HL-60/S4 treated with retinoic acid at 250 ng/mL for 4 days and 3 days (cell line): ENCODE results near the gene PLEKHG3.

Experiments
- in situ Hi-C: fragments of 300-500 bp; cut with MboI; formaldehyde crosslinking; loops from 2 replicates; pipeline ENCODE4 v1.7.0; 2022; ENCODE audit warnings: low sequenced_read_pairs

PLEKHG3 gene

DNA sequence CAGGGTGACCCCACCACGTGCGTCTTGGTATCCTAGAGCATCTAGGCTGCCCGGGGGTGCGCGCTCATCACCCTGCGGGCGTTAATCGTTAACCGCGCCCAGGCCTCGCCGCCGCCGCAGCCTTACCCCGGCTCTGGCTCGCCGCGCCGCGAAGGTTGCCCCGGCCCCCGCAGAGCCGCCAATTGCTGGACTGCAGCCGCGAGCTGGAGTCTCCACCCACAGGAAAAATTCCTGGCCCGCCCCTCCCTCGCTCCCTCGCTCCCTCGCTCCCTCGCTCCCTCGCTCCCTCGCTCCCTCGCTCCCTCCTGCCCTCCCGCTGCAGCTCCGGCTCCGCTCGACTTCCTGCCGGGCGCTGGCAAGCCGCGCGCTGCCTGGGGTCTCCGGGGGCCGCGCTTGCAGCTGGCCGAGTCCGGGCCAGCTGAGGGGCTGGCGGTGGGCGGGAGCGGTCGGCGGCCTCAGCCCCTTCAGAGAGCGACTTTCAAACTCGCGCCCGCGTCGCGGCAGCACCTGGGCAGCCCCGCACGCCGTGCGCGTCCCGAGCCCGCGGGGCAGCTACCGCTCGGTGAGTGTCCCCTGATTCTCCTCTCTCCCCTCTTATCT, at the start of gene PLEKHG3:
Gene PLEKHG3 (plus strand): TSS at position 282 of the 600 bp plus-strand sequence. CDS start 23,208 bp downstream, outside the sequence.
- in situ Hi-C loops = no loop called here

DNA sequence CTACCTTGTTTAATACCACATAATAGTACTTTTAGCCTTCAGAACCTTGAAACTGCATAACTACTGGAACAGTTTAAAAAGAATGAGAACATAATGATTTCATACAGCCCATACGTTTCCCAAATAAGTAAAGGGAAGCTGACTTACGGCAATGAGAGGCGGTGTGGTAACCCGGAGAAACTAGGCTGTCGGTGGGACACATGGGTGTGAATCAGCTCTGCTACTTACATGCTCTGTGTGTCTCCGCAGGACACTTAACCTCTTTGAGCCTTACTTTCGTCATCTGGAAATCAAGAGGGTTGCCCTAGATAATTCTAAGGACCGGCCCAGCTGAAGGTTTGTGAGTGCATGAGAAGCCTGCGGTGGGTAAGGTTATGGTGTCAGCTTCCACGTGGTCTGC, 49.3 kb upstream of the PLEKHG3 start:
- in situ Hi-C loops = loop anchor here (25.0 kb wide), 1 partner anchor 232 kb away; the partner anchor contains the start of gene SPTB

DNA sequence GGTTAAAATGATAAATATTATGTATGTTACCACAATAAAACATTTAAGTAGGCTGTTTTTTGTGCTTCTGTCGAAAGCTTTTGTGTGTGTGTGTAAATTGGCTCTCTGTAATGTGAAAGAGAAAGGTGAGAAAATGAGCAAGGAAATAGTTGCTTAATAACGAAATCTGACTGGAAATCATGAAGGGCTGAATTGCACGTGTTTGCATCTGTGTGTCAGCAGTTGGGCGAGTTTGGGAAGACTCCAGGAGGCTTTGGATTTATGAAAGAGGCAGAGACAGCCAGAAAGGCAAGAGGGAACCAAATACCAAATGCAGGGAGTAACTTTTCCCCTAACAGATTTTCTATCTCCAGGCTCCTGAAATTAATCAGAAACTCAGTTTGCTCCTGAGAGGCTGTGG, 47.2 kb upstream of the PLEKHG3 start:
- in situ Hi-C loops = loop anchor here (25.0 kb wide), 1 partner anchor 230 kb away; the partner anchor contains the start of gene SPTB

DNA sequence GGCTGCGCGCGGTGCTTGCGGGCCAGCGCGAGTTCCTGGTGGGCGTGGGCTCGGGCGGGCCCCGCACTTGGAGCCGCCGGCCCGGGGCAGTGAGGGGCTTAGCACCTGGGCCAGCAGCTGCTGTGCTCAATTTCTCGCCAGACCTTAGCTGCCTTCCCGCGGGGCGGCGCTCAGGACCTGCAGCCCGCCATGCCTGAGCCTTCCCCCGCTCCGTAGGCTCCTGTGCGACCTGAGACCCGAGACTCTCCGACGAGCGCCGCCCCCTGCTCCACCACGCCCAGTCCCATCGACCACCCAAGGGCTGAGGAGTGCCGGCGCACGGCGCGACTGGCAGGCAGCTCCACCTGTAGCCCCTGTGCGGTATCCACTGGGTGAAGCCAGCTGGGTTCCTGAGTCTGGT, 46.0 kb upstream of the PLEKHG3 start:
- in situ Hi-C loops = loop anchor here (25.0 kb wide), 1 partner anchor 229 kb away; the partner anchor contains the start of gene SPTB

DNA sequence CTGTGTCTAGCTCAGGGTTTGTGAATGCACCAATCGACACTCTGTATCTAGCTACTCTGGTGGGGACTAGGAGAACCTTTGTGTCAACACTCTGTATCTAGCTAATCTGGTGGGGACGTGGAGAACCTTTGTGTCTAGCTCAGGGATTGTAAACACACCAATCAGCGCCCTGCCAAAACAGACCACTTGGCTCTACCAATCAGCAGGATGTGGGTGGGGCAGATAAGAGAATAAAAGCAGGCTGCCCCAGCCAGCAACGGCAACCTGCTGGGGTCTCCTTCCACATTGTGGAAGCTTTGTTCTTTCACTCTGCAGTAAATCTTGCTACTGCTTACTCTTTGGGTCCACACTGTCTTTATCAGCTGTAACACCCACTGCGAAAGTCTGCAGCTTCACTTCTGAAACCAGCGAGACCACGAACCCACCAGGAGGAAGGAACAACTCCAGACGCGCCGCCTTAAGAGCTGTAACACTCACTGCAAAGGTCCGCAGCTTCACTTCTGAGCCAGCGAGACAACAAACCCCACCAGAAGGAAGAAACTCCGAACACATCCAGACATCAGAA, 45.4 kb upstream of the PLEKHG3 start:
- in situ Hi-C loops = loop anchor here (25.0 kb wide), 1 partner anchor 229 kb away; the partner anchor contains the start of gene SPTB

DNA sequence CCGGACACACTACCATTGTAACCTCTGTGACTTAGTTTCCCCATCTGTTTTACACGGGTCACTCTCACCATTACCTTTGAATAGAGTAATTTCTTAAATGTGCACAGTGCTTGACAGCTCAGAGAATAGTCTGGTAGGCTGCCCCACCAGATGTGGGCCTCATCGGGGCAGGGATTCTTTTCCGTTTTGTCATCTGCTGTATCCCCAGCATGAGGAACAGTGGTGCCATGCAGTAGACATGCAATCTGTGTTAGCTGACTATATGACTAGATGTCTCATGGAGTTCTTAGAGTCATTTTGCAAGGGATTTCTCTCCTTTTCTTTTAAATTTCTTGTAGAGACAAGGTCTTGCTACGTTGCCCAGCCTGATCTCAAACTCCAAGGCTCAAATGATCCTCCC, 44.9 kb upstream of the PLEKHG3 start:
- in situ Hi-C loops = loop anchor here (25.0 kb wide), 1 partner anchor 228 kb away; the partner anchor contains the start of gene SPTB

DNA sequence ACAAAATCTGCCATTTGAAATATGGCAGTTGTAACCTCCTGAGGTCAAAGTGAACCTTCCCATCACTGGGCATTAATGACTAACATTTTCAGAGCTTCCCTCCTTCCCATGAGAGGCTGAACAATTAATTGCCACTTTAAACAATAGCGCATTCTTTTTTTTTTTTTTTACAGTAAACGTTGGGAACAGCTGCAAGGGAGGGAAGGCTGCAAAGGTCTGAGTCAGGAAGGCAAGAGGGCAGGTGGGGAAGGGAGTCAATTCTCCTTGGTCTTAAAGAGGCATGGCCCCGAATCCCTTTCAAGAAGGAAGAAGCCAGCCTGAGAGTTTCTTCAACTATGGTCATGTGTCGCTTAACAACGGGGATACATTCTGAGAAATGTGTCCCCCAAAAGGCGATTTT, 41.0 kb upstream of the PLEKHG3 start:
- in situ Hi-C loops = loop anchor here (25.0 kb wide), 1 partner anchor 224 kb away; the partner anchor contains the start of gene SPTB

DNA sequence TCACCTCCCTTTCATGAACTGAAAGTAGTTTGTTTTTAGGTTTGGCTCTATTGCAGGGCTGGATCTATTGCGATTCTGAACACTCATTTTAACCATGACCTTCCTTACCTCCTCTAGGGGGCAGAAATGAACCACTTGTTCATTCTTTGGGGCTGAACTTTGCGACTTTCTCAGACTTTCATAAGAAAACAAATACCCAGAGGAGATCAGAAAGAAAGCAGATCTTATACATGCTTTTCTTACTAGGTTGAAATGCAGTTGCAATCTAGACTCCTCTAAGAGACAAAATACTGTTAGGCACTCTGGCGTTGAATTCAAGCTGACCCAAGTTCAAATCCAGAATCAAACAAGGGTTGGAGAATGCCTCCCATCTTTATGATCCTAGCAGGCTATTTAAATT, 32.6 kb upstream of the PLEKHG3 start:
- in situ Hi-C loops = loop anchor here (25.0 kb wide), 1 partner anchor 216 kb away; the partner anchor contains the start of gene SPTB

DNA sequence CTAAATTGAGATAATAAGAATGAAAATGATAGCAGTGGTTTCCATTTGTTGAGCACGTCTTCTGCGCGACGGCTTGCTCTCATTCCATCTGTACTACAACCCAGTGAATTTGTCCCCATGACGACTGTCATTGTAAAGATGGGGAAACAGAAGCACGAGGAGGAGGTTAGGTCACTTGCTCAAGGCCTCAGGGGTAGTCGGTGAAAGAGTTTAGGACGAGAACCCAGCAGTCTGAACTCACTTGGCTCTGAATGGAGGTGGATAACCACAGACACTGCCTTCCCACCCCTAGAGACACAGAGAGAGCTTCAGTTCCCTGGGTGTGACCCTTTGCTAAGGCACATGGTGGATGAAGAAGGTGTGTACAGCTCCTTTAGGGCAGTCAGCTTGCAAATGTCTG, 30.9 kb upstream of the PLEKHG3 start:
- in situ Hi-C loops = loop anchor here (25.0 kb wide), 1 partner anchor 214 kb away; the partner anchor contains the start of gene SPTB

DNA sequence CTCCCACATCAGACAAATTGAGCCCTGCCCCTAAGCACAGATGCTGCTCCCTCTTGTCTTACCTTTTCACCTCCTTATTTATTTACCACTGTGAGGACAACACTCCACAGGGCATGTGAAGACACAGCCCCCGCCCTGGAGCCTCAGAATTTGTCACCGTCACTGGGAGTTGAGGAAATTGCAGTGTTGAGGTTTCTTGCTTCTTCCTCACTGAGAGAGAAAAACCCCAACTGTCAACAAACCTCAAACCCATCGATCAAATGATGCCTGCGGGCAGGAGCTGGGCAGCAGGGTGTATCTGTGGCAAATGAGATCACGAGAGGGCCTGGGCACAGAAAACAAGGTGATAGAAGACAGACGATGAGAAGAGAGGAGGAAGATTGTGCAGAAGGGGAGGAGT, 30.5 kb upstream of the PLEKHG3 start:
- in situ Hi-C loops = loop anchor here (25.0 kb wide), 1 partner anchor 214 kb away; the partner anchor contains the start of gene SPTB

DNA sequence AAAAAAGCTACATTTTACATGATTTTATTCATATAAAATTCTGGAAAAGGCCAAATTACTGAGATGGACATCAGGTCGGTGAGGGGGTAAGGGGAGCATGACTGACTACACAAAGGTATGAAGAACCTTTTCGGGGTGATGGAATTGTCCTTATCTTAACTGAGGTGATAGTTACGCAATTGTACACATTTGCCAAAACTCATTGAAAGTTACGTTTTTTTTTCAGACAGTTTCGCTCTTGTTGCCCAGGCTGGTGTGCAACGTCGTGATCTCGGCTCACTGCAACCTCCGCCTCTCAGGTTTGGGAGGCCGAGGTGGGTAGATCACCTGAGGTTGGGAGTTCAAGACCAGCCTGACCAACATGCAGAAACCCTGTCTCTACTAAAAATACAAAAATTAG, 29.4 kb upstream of the PLEKHG3 start:
- in situ Hi-C loops = loop anchor here (25.0 kb wide), 1 partner anchor 212 kb away; the partner anchor contains the start of gene SPTB

DNA sequence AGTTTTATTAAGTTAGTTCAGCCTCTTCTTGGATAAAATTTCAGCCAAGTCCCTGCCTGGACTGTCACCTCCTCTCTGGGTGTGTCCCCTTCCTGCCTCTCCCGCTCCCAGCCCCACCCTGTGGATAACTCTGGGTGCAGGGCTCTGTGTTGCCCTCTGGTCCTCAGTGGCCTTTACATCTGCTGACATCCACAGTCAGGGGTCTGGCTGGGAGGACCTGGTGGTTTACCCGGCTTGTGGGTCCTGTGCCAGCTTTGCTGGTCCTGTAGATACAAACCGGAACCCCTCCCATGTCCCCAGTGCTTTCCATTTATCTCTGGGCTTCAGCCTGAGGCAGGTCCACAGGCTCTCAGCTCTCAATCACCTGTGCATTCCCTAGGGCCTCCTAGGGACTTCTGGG, 28.9 kb upstream of the PLEKHG3 start:
- in situ Hi-C loops = no loop called here

DNA sequence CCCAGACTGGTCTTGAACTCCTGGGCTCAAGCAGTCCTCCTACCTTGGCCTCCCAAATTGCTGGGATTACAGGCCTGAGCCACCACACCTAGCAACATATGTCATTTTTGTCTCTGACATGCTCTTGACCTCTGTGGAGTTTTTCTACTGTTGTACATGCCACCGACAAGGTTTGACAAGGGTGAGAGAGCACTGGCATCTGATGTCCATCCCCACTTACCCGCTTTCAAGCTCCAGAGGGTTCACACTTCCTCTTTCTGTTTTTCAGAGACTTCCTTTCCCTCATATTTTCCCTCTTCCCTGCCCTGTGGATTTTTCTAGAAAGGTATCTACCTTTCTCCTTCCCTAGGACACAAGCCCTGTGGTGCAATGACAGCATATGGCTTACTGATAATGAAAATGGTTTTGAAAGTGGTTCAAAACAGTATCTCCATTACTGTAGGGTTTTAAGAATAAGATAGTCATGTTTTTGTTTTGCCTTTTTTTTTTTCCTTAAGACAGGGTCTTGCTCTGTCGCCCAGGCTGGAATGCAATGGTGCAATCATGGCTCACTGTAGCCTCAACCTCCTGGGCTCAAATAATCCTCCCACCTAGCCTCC, 27.7 kb upstream of the PLEKHG3 start:
- in situ Hi-C loops = no loop called here

DNA sequence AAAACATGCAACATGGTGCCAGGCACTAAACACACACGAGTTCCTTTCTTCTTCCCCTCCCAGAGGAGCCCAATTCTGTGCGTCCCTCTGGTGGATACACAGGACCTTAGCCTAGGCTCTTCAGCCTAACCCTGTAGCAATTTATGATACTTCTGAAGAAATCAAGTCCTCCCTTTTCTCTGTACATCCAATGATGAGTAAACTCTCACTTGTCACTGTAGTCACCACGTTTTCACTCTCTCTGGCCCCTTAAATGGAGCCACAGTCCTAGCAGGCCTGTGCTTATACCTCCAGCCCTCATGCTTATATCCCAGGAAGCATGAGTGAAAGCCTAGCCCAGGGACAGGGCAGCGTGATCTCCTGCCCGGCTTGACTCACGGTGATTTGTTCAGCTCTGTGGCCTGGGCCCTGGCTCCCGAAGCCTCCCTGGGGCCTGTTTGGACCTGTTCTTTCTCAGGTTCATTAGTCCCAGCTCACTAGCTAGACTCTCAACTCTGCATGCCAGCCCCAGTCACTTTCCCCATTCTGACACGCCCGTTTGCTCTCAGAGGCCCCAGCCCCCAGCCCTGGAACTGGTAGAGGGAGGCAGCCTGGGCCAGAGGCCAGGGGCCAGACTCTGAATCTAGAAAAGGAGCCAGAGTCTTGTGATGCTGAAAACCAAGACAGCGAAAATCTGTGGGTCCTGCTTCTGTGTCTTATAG, 24.1 kb upstream of the PLEKHG3 start:
- in situ Hi-C loops = no loop called here

DNA sequence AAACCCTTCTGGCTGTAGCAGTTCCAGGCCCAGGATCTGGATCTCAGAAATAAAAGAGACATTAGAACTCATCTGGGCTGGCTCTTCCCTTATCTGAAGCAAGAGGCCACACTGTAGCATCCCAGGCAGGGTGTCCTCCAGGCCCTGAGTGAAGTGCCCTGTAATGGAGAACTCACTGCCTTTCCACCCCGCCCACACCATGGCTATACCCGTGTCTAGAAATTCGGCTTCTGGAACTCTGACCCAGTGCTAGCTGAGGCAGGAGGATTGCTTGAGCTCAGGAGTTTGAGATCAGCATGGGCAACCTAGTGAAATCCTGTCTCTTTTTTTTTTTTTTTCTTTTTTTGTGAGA, 23.5 kb upstream of the PLEKHG3 start:
- in situ Hi-C loops = no loop called here

DNA sequence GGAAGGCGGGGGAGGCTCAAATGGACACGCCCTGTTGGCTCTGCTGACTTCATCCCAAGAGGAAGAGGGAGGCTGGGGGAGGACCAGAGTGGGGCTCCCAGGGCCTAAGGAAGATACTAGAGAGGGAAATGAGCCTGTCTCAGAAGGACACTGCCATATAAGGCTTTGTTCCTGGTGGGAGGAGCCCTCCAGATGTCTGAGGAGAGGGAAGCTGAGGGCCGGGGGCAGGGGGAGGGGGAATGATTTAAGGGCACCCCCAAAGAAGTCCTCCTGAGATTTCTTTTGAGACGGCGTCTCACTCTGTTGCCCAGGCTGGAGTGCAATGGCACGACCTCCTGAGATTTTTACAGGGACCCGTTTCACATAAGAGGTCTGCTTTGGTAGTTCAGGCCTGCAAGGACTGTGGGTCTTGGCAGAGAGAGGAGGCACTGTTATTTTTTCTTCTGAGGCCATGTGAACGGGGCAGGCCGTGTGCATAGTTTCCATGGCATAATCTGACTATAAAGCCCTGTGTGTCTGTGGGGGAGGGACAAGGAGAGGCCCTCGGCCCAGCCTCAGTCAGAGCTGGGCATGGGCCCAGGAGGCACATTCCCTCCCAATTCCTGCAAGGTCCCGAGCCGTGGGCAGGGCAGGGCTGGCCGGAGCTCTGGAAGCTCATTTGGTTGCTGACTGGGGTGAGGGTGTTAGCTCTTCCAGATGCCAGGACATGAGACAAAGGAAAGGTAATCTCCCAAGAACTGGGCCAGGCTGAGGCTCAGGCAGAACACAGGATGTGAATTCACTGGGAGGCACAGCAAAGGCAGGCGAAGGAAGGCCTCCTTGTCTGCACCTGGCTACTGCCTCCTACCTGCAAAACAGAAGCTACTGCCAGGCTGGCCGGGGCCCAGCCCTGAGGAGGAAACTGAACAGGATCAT, 22.2 kb upstream of the PLEKHG3 start:
- in situ Hi-C loops = no loop called here

DNA sequence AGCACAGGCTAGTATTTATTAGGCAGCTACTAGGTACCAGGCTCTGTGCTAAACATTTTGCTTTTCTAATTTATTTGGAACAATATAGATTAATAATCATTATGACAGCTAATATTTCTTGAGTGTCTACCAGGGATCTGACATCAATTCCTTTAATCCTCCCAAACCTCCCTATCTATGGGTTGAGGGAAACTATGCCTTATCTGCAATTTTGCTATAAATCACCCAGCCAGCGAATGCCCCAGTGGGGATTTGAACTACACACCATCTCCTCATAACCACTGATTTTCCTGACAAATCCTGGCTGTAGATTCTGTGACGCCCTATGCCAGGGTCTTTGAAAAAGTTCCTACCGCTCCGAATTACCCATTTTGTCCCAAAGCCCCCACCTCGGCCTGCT, 21.4 kb upstream of the PLEKHG3 start:
- in situ Hi-C loops = no loop called here

DNA sequence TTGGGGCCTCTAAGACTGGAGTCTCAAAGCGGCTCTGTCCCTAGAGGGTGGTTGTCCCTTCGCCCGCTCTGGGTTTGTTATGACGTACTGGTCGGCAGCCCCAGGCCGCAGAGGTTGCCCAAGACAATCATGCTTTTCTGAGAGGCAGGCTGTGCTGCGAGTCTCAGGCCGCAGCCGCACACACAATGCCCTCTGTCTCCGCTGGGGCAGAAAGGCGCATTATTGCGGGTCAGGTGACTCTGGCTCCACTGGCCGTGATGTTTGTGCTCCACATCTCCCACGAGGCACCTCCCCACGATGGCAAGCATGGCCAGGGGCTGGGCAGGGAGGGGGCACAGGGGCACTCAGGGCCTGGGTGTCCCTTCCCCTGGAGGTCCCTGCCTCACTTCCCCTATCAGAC, 21.0 kb upstream of the PLEKHG3 start:
- in situ Hi-C loops = no loop called here

DNA sequence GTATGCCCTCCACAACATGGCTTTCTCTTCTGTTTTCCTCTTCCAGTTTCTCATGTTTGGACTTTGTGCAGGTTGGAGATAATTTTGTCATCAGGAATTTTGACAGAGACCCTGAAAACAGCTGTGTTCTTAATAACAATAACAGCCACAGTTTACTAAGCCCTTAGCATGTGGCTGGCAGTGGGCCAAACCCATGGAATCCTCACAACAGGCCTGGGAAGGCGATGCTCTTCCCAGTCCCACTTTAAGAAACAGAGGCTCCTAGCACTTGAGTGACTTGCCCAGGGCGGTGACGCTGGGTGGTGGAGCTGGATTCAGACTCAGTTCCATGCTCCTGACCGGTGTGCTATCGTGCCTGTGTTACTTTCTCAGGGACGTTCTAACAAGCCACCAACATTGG, 20.1 kb upstream of the PLEKHG3 start:
- in situ Hi-C loops = no loop called here
